MM.1S (cell line): Measurements from ENCODE around the gene CMBL.

Experiments used
- CTCF ChIP-seq: fragments of 300-600 bp; sonication (generic); IDR thresholded peaks from 2 replicates; pipeline ENCODE4 v1.5.1; 2016; ENCODE audit warnings: antibody characterized with exemption, low read length, mixed read lengths
- EZH2 ChIP-seq: fragments of 300-600 bp; sonication (generic); optimal IDR thresholded peaks from 2 replicates; pipeline ENCODE3; 2017; ENCODE audit warnings: low read depth, mild to moderate bottlenecking, antibody characterized with exemption, low read length, mixed read lengths
- EZH2phosphoT487 ChIP-seq: fragments of 300-600 bp; sonication (generic); IDR thresholded peaks from 2 replicates; pipeline ENCODE4 v1.6.1; 2018; ENCODE audit warnings: antibody characterized with exemption, low read length

GRCh38 chr5:10319202-10319851 lies 11.6 kb upstream of the CMBL start:
- TF ChIP-seq CTCF = no peak
- TF ChIP-seq EZH2 = no peak
- no peak for TF ChIP-seq EZH2phosphoT487
